Activated naive CD4-positive, alpha-beta T cell treated with anti-CD3 and anti-CD28 coated beads for 36 hours (primary cell): ENCODE results near the gene DPP9. TPM values are rescaled to one million over a fixed set of nuclear protein-coding genes. Genes with fewer than 3 reads are reported as not detected.

Experiments
- CTCF ChIA-PET: fragments of 350-600 bp; sonication (Branson Sonifier 250); formaldehyde crosslinking; loops from one replicate; lab custom pipeline; 2021; ENCODE audit warnings: antibody characterized with exemption; lab: Charles Lee
- DNase-seq: peaks from one replicate; pipeline ENCODE4 v3.0.0-alpha.2; 2020
- H3K27ac Mint-ChIP-seq: one replicate; pipeline ENCODE4 v1.8.0; 2021; ENCODE audit warnings: mild to moderate bottlenecking, mixed read lengths
- H3K27me3 Mint-ChIP-seq: one replicate; pipeline ENCODE4 v1.8.0; 2021; ENCODE audit warnings: low read depth, mixed read lengths
- H3K36me3 Mint-ChIP-seq: one replicate; pipeline ENCODE4 v1.8.0; 2021; ENCODE audit warnings: low read depth, mixed read lengths
- H3K4me1 Mint-ChIP-seq: one replicate; pipeline ENCODE4 v1.8.0; 2021; ENCODE audit warnings: low read depth, mixed read lengths
- H3K4me3 Mint-ChIP-seq: one replicate; pipeline ENCODE4 v1.8.0; 2021; ENCODE audit warnings: mild to moderate bottlenecking, moderate library complexity, mixed read lengths
- H3K9me3 Mint-ChIP-seq: one replicate; pipeline ENCODE4 v1.8.0; 2021; ENCODE audit warnings: mixed read lengths
- intact Hi-C: fragments of 100-400 bp; cut with micrococcal nuclease; formaldehyde crosslinking; loops from one replicate; pipeline ENCODE4 v1.15.1; 2023
- total RNA-seq, 2 experiments: library from RNA; stranded (reverse); gene quantifications; one replicate each; pipeline ENCODE4 v1.2.3, GENCODE V29; 2021

DPP9 gene
- total RNA-seq, 2 experiments from 2014 or later: 40.8 to 41.9 TPM

- CTCF ChIA-PET: interaction anchor here (1.0 kb wide), 1 partner anchor 133 kb away, joined by 3 read pairs; no protein-coding TSS in a partner anchor
- no peaks in the 10 kb centered on the region for H3K27me3 Mint-ChIP-seq
- intact Hi-C loops: no loop called here
These were observed 66.4 kb downstream of the DPP9 start for GRCh38 chr19:4657262-4657661.

GRCh38 chr19:4656102-4656501 is 67.5 kb downstream of the DPP9 start:
- intact Hi-C loops: no loop called here
- CTCF ChIA-PET: no interaction called here
- DNase-seq: no peak
- Mint-ChIP-seq H3K4me3 (no peak overlapping the region), H3K27ac (no peak overlapping the region), H3K9me3 (no peaks in the 10 kb centered on the region), H3K27me3 (no peaks in the 10 kb centered on the region), H3K4me1 (no peaks in the 10 kb centered on the region), H3K36me3 (peaks cover 16% of the 10 kb centered on the region)

More at GRCh38 chr19:4657262-4657661, 66.4 kb downstream of the DPP9 start:
- Mint-ChIP-seq H3K4me1 (no peaks in the 10 kb centered on the region), H3K27ac (no peak overlapping the region), H3K4me3 (no peak overlapping the region), H3K36me3 (peaks cover 18% of the 10 kb centered on the region), H3K9me3 (no peaks in the 10 kb centered on the region)
- no peak for DNase-seq

GRCh38 chr19:4654437-4655361 is 68.9 kb downstream of the DPP9 start:
- DNase-seq: no peak
- Mint-ChIP-seq H3K9me3 (no peaks in the 10 kb centered on the region), H3K4me1 (no peaks in the 10 kb centered on the region), H3K27me3 (no peaks in the 10 kb centered on the region), H3K4me3 (no peak overlapping the region), H3K36me3 (peaks cover 12% of the 10 kb centered on the region), H3K27ac (peak overlapping the region; percentile 11)
- CTCF ChIA-PET: no interaction called here
- intact Hi-C loops: no loop called here

GRCh38 chr19:4653793-4654436 is 69.7 kb downstream of the DPP9 start:
- no peak for DNase-seq
- peaks cover 12% of the 10 kb centered on the region for H3K36me3 Mint-ChIP-seq
- peaks cover 3% of the 10 kb centered on the region for H3K4me1 Mint-ChIP-seq
- intact Hi-C loops: no loop called here
- CTCF ChIA-PET: no interaction called here
- H3K9me3 Mint-ChIP-seq: no peaks in the 10 kb centered on the region
- H3K27me3 Mint-ChIP-seq: no peaks in the 10 kb centered on the region
- H3K27ac Mint-ChIP-seq: no peak overlapping the region
- no peak overlapping the region for H3K4me3 Mint-ChIP-seq

- no peak overlapping the region for H3K4me3 Mint-ChIP-seq
- H3K4me1 Mint-ChIP-seq: peaks cover 7% of the 10 kb centered on the region
- H3K27ac Mint-ChIP-seq: no peak overlapping the region
- H3K9me3 Mint-ChIP-seq: no peaks in the 10 kb centered on the region
- DNase-seq: no peak
- intact Hi-C loops: no loop called here
- peaks cover 9% of the 10 kb centered on the region for H3K36me3 Mint-ChIP-seq
- CTCF ChIA-PET: interaction anchor here (0.9 kb wide), 1 partner anchor 12 kb away, joined by 3 read pairs; no protein-coding TSS in a partner anchor
- no peaks in the 10 kb centered on the region for H3K27me3 Mint-ChIP-seq
These were observed 71.6 kb downstream of the DPP9 start for GRCh38 chr19:4652075-4652474.

GRCh38 chr19:4650159-4650558 is 73.5 kb downstream of the DPP9 start:
- Mint-ChIP-seq H3K27ac (no peak overlapping the region), H3K9me3 (no peaks in the 10 kb centered on the region), H3K4me3 (no peak overlapping the region), H3K36me3 (peaks cover 14% of the 10 kb centered on the region), H3K27me3 (no peaks in the 10 kb centered on the region), H3K4me1 (peaks cover 7% of the 10 kb centered on the region)
- intact Hi-C loops: no loop called here
- no peak for DNase-seq
- CTCF ChIA-PET: interaction anchor here (0.6 kb wide), 2 partner anchors 17 to 34 kb away, joined by 3 read pairs; no protein-coding TSS in a partner anchor

- H3K27me3 Mint-ChIP-seq: no peaks in the 10 kb centered on the region
- CTCF ChIA-PET: interaction anchor here (0.5 to 0.6 kb wide), 2 partner anchors 33 to 153 kb away, joined by 3 to 7 read pairs; no protein-coding TSS in a partner anchor
- no peaks in the 10 kb centered on the region for H3K9me3 Mint-ChIP-seq
- peaks cover 8% of the 10 kb centered on the region for H3K36me3 Mint-ChIP-seq
- no peak overlapping the region for H3K4me3 Mint-ChIP-seq
- peaks cover 7% of the 10 kb centered on the region for H3K4me1 Mint-ChIP-seq
- H3K27ac Mint-ChIP-seq: no peak overlapping the region
- DNase-seq: no peak
- intact Hi-C loops: no loop called here
These were observed 74.1 kb downstream of the DPP9 start for GRCh38 chr19:4649392-4650047.

GRCh38 chr19:4647676-4648644 is 75.7 kb downstream of the DPP9 start:
- Mint-ChIP-seq H3K27ac (no peak overlapping the region), H3K4me1 (peaks cover 7% of the 10 kb centered on the region), H3K27me3 (no peaks in the 10 kb centered on the region), H3K36me3 (peaks cover 7% of the 10 kb centered on the region), H3K9me3 (no peaks in the 10 kb centered on the region), H3K4me3 (no peak overlapping the region)
- CTCF ChIA-PET: interaction anchor here (0.5 to 1.4 kb wide), 3 partner anchors 11 to 20 kb away, joined by 3 to 7 read pairs (median 5); no protein-coding TSS in a partner anchor
- no peak for DNase-seq
- intact Hi-C loops: no loop called here

- Mint-ChIP-seq H3K9me3 (no peaks in the 10 kb centered on the region), H3K36me3 (peaks cover 7% of the 10 kb centered on the region), H3K4me3 (no peak overlapping the region), H3K27ac (no peak overlapping the region), H3K27me3 (no peaks in the 10 kb centered on the region), H3K4me1 (peaks cover 17% of the 10 kb centered on the region)
- intact Hi-C loops: no loop called here
- no peak for DNase-seq
- CTCF ChIA-PET: interaction anchor here (0.6 to 2.2 kb wide), 3 partner anchors 9 to 267 kb away, joined by 3 to 9 read pairs (median 4); no protein-coding TSS in a partner anchor
These were observed 77.9 kb downstream of the DPP9 start for GRCh38 chr19:4645718-4646117.

- peak overlapping the region; percentile 21 for H3K4me3 Mint-ChIP-seq
- no peaks in the 10 kb centered on the region for H3K27me3 Mint-ChIP-seq
- H3K9me3 Mint-ChIP-seq: no peaks in the 10 kb centered on the region
- no peak for DNase-seq
- peaks cover 27% of the 10 kb centered on the region for H3K4me1 Mint-ChIP-seq
- CTCF ChIA-PET: no interaction called here
- intact Hi-C loops: no loop called here
- no peak overlapping the region for H3K27ac Mint-ChIP-seq
- peaks cover 7% of the 10 kb centered on the region for H3K36me3 Mint-ChIP-seq
These were observed 81.0 kb downstream of the DPP9 start for GRCh38 chr19:4642625-4643024.

- no peaks in the 10 kb centered on the region for H3K27me3 Mint-ChIP-seq
- H3K27ac Mint-ChIP-seq: no peak overlapping the region
- H3K4me3 Mint-ChIP-seq: no peak overlapping the region
- H3K4me1 Mint-ChIP-seq: peaks cover 35% of the 10 kb centered on the region
- intact Hi-C loops: no loop called here
- H3K9me3 Mint-ChIP-seq: no peaks in the 10 kb centered on the region
- CTCF ChIA-PET: interaction anchor here (0.7 kb wide), 1 partner anchor 8 kb away, joined by 3 read pairs; no protein-coding TSS in a partner anchor
- DNase-seq: no peak
- peaks cover 3% of the 10 kb centered on the region for H3K36me3 Mint-ChIP-seq
These were observed 82.5 kb downstream of the DPP9 start for GRCh38 chr19:4641132-4641531.
